Bladder microvascular endothelial cell (primary cell): ENCODE data around the gene AKAP8L. TPM values are rescaled to one million over a fixed set of nuclear protein-coding genes. Genes with fewer than 3 reads are reported as not detected.

Experiments used
- total RNA-seq: library from RNA; depleted of rRNA; stranded (reverse); fragments of >200 nt; gene quantifications from 2 replicates; pipeline ENCODE4 v1.2.3, GENCODE V29; 2014

The AKAP8L gene
- 37.1 and 90.4 TPM in 2 replicates for total RNA-seq

DNA sequence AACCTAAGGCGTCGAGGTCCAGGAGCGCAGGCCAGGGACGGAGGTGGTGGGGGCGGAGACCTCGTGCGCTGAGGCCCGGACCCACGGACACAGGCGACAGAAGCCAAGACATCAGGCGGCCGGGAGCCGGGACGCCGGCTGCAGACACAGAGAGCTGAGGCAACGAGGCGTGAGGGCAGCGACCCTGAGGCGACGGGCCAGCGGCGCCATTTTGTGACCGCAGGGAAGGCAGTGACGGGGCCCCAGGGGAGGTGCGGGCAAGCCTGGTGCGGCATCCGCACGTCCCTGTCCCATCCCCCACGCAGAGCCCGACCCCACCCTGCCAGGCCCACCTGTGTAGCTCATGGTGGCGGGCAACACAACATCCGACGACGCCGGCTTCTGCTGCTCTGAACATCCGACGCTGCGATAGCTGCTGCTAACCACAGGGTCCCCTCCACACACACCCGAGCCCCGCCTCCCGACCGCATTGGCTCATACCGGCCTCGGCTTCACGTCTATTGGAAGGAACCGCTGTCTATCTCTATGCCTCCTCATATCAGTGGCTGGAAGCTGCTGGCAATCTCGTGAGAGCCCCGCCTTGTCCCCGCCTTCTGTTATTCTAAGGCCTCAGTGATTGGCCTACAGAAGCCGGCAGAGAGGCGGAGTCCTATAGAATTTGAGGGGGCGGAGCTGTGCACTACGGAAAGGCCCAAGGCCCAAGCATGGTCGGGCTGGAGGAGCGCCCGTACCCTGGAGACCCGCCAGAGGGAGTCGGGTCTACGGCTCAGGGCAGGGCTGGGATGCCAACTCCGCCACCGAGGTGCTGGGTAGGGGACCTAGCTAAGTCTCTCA, at the start of gene AKAP8L:
Gene AKAP8L, minus strand, starts transcription at position 410 of the 834 bp plus-strand sequence. Its CDS starts 65 bp downstream, at position 345.

DNA sequence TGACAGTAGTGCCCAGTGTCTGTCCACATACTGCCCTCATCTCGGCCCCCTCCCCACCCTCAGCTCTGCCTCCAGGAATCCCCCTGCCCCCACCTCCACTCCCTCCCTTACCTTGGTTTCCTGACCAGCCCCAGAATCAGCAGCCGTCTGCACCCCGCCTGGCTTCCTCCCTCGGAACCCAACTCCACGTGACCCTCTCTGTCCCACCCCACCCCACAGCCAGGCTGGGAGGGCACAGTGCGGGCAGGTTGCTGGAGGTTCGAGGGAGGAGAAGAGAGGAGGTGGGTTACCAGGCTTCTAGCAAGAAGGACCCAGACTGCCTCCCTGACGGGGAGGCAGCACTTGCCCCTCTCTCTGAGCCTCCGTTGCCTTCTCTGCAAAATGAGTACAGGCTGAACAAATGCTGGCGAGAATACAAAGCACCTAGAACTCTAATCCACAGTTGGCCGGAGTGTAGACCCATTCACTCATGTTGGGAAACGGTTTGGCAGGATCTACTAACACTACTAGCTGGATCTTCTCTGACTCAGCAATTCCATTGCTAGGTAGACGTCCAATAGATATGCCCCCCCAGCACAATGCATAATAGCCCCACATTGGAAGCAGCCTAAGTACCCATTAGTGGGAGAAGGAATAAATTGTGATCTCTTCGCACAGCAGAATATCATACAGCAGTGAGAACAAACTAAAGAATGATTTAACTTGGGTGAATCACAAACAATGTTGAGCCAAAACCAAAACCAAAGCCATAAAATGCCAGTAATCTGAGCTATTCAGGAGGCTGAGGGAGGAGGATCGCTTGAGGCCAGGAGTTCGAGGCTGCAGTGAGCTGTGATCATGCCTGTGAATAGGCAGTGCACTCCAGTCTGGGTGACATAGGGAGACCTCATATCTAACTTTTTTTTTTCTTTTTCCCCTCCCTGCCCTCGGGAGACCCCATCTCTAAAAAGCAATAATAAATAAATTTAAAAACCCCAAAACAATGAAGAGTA, 45.9 kb upstream of the AKAP8L start, which contains the start of gene RASAL3:
Gene RASAL3, minus strand, starts transcription at position 151 of the 992 bp plus-strand sequence. CDS start 186 bp downstream, outside the sequence.

GRCh38 chr19:15449620-15450527, 31.1 kb upstream of the AKAP8L start, which contains the start of gene WIZ:
TSS of gene WIZ (minus strand) at chr19:15449956. CDS start at chr19:15448307, 1,649 bp downstream.

GRCh38 chr19:15379083-15379998, 39.4 kb downstream of the AKAP8L start, which contains the start of gene AKAP8:
TSS of gene AKAP8 (minus strand) at chr19:15379787. CDS start at chr19:15379731, 56 bp downstream.

GRCh38 chr19:15332311-15332996, 86.3 kb downstream of the AKAP8L start, which contains the start of gene BRD4:
TSS of gene BRD4 (minus strand) at chr19:15332539. CDS start at chr19:15273099, 59,440 bp downstream.

Other genes with a start within 250 kb of the AKAP8L start
- gene NOTCH3, start 218.0 kb downstream of the AKAP8L start, total RNA-seq: 3.4 TPM in 2 replicates
- 0.13 and 0.16 TPM in 2 replicates for gene EPHX3, start 186.5 kb downstream of the AKAP8L start, total RNA-seq
- 8.1 and 21.3 TPM in 2 replicates for gene BRD4, start 86.4 kb downstream of the AKAP8L start, total RNA-seq
- 17.5 and 20.2 TPM in 2 replicates for gene AKAP8, start 39.2 kb downstream of the AKAP8L start, total RNA-seq
- 5.7 and 9.9 TPM in 2 replicates for gene WIZ, start 31.0 kb upstream of the AKAP8L start, total RNA-seq
- 6.3 and 8.2 TPM in 2 replicates for gene RASAL3, start 45.6 kb upstream of the AKAP8L start, total RNA-seq
- gene PGLYRP2, start 60.5 kb upstream of the AKAP8L start, total RNA-seq: not detected in 2 replicates
- not detected in 2 replicates for gene CYP4F22, start 89.5 kb upstream of the AKAP8L start, total RNA-seq
- gene CYP4F8, start 196.2 kb upstream of the AKAP8L start, total RNA-seq: not detected in 2 replicates
- gene CYP4F3, start 221.9 kb upstream of the AKAP8L start, total RNA-seq: not detected in 2 replicates